Stimulated activated naive CD4-positive, alpha-beta T cell (primary cell): Measurements from ENCODE around the gene HS6ST1.

Experiments
- DNase-seq, 6 experiments: peaks; one replicate each; lab custom pipeline; 2025; lab: John Stamatoyannopoulos, UW

The HS6ST1 gene

GRCh38 chr2:128282246-128282975 is 36.3 kb downstream of the HS6ST1 start:
- DNase-seq, result no peak

DNA sequence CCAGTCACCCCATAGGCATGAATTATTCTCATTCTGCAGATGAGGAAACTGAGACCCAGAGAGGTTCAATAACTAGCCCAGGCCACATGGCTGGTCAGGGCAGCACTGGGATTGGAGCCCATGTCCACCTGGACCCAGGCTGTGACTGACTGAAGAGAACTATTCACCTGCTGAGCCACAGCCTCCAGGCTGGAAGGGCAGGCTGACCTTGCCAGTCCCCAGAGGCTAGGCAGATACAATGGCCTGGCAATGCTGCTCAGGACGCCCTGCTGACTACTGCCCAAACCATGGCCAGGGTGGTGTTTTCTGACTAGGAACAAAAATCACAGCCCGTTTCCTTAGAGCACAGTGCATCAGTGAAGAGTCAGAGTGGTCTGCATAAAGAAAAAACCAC is 36.8 kb downstream of the HS6ST1 start:
- no peak for DNase-seq

GRCh38 chr2:128280901-128281321 is 37.8 kb downstream of the HS6ST1 start:
- no peak for DNase-seq

- peak in 1 of 6 experiments; percentile 8 for DNase-seq
These were observed 38.4 kb downstream of the HS6ST1 start for GRCh38 chr2:128280158-128280871.

- DNase-seq, result no peak
These were observed 38.9 kb downstream of the HS6ST1 start for GRCh38 chr2:128279786-128280157.

DNA sequence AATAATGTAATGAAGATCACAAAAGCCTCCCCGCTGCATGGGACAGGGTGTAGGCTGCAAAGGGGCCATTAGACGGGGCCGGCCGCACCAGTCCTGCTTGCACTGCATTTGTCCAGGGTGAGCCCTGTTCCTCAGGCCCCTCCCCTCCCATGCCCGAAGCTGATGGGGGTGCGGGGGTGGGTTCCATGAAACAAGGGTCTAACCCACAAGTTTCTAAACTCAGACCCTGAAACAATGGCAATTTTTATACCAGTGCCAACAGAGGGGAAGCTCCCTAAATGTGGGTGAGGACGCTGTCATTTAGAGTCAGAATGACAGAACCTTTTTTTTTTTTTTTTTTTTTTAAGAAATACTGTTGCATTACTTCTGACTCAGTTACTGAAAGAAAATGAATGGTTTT is 39.7 kb downstream of the HS6ST1 start:
- no peak for DNase-seq

DNA sequence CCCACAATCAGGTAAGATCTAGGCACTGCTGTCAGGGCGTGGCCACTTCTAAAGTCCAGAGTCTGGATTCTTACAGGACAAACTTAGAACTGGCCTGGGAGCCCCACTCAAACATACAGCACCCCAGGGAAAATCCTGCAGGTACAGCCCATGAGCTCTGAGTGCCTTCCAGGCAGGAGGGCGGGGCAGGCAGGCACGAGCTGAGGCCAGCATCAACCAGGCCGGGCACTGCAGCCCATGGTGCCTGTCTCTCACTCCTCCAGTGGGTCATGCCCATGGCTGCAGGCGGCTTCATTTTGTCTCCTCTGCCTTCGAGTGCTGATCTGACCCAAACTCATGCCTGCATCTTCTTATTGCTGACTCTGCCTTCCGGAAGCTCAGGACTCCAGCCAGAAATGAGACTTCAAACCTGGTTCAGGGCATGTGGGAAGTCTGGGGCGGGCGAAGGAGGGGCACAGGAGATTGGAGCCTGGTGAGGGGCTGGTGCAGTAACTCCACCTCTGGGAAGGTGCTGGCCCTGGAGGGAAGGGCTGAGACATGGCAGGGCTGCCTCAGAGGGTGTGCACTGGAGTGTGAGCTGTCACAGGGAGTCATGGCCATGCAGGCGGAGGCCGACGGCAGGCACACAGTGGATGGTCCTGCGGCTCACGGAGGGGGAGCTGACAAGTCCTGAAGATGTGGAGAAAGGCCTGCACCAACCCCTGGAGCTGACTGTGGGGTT is 40.5 kb downstream of the HS6ST1 start:
- DNase-seq, result no peak

DNA sequence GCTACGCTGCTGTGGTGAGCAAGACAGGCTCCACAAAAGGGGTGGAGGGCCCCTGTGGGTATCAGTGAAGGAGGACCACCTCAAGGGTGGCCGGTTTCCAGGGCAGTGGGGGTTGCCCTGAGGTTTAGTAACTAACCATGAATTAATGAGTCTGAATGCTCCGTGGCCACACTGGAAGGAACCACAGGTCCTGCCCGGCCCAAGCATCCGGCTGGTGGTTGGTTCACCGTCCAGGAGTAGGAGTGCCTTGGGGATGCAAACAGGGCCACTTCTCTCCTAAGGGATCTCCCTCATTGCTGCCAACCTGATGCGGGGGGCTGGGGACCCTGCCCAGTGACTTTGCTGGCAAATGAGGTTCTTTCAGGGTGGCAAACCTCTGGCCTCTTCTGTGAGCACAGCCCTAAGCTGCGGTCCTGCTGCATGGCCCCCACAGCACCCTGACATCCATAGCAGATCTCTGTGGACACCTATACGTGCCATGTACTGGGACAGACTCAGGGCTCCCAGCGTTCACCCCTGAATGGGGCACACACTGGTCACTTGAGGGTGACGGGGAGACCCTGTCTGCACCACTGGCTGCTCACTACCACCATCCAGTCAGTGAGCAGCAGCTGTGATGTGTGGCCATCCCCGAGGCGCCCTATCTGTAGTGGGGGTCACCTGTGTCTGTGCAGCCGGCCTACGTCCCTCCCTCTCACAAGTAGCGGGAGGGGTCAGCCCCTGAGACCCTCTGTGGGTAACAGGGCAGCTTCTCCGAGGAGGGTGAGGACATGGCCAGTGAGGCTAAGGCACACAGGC is 41.6 kb downstream of the HS6ST1 start:
- DNase-seq, result no peak

GRCh38 chr2:128275498-128276045 is 43.1 kb downstream of the HS6ST1 start:
- no peak for DNase-seq

DNA sequence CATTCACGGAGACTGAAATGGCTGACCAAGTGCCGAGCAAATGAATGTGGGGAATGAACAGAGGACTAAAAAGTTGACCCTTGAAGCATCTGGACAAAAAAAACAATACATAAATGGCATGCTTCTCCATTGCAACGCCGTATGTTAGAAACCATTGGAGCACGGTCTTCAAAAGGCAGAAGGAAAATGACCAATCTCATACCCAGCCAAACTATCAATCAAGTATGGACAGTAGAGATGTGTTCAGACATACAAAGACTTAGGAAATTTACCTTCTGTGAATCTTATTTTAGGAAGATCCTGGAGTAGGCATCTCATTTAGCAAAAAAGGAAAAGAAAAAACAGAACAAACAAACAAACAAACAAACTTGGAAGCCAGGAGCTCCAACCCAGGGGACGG is 44.5 kb downstream of the HS6ST1 start:
- DNase-seq, result no peak

DNA sequence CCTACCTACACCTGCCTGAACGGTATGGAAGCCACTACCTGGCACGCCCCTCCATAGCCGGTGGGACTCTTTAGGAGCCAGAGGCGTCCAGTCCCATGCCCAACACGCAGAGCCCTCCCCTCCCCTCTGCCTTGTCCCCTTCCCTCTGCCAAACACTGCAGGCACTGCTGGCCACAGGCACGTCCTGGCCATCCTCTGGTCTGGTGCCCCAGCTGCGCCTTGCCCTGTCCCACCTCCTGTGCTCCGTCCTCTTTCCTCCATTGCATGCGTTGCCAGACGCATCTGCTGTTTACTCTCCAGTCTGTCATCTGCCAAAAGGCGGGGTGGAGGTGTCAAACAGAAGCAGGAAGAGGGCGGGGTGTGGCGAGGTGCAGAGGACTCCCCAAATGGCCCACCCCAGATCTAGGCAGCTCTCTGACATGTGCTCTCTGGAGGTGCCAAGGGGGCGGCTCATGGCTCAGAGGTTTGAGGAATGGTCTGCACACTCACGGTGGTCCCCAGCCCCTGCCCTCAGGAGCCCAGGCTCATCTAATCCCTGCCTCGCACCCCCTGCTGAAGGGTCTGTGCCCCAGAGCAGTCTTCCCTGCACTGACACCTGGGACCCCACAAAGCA is 45.1 kb downstream of the HS6ST1 start:
- DNase-seq, result no peak

DNA sequence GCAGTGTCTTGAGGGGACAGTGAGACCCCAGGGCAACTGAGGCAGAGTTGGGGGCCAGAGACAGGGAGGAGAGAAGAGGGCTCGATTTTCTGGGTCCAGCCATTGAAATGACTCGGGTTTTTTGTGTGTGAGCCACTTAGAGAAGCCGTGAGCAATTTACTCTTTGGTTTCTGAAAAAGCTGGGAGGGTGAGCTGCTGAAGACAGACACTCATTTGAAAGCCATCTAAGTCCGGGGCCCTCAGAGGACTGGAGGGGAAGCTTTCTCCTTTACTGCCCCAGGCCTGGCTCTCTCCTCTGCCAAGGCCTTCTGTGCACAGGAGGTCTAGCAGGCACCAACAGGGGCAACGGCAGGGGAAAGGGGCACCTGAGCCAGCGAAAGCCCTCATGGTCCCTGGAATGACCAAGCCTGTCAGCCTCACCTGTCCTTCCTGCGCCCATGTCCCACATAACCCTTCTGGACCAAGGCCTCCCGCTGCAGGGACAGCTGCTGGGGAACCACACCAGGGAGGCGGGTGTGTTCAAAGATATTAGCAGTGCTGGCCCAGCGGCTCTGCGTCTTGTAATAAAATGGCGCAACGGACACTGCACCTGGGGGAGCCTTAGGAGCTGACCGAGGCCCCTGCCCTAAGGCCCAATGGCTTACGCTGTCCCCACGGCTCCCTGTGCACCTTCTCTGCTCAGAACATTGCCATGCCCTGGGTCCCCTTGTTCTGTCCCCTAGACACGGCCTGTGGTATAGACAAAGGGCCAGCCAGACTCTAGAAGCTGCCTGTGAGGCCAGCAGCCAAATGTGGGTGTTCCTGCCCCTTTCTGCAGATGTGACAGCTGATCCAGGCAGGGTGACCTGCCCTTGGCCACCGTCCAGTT is 45.8 kb downstream of the HS6ST1 start:
- no peak for DNase-seq

- DNase-seq, result no peak
These were observed 46.6 kb downstream of the HS6ST1 start for GRCh38 chr2:128271911-128272600.

DNA sequence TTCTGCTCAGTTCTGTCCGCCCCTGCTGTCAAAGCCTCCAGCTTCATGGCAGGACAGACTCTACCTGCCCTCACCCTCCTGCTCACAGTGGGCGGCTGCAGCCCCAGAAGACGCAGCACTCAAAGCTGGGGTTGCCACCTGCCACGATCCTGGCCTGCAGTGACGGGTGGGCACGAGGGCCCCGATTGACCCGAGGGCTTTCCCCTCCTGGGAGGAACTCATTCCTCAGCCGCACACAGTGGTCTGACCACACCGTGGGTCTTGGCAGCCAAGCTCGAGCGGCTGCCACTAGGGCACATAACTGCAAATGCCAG is 47.1 kb downstream of the HS6ST1 start:
- DNase-seq, result no peak

GRCh38 chr2:128270672-128271596 is 47.7 kb downstream of the HS6ST1 start:
- DNase-seq, result no peak

- DNase-seq, result no peak
These were observed 48.5 kb downstream of the HS6ST1 start for GRCh38 chr2:128269990-128270671.

- no peak for DNase-seq
These were observed 49.3 kb downstream of the HS6ST1 start for GRCh38 chr2:128269063-128269989.
